Fibroblast of skin of right biceps (primary cell): Measurements from ENCODE around the gene TUFT1.

Source experiments
- DNase-seq: peaks from one replicate; pipeline ENCODE4 v3.0.0-alpha.2; 2013

TUFT1 gene

DNA sequence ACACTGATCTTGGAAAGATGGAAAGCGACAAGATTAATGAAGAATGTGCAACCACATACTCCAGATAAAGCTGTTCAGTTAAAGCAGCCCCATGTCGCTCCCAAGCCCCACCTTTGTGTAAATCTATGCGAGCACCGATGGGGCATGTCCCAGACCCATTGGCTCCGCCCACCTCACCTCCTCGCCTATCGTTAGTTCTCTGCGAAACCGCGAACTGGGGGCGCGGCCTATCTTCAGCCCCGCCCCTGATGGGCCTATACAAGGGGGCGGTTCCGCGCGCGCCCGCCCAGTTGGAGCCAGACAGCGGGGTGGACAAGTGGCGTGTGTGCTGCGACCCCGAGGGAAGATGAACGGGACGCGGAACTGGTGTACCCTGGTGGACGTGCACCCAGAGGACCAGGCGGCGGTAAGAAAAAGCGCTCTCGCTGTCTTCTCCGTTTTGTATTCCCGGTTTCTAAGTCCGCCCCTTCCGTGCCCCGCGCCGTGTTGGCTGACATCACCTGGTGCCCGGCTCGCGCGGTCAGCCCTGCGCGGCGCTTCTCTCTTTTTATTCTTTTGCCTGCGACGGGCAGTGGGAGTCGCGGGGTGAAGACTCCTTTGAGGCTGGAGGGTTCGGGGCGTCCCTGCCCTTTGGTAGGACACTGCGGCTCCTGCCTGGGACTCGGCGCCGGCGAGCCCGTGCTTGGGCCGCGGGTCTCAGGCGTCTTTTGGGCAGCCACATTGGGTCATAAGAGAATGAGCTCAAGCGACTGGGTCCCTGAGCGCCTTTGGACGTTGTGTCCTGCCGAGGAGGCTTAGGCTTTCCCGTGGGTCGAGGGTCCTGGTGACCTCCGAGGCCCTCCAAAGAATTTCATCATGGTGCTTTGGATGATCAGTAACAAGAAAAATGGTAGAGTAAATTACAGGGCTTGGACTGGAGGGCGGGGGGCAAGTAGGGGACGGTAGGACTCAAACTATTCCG is at the start of gene TUFT1:
Gene TUFT1 (plus strand): TSS at position 289 of the 961 bp plus-strand sequence. CDS start 58 bp downstream, at position 347.
- DNase-seq, result peak; percentile 92

DNA sequence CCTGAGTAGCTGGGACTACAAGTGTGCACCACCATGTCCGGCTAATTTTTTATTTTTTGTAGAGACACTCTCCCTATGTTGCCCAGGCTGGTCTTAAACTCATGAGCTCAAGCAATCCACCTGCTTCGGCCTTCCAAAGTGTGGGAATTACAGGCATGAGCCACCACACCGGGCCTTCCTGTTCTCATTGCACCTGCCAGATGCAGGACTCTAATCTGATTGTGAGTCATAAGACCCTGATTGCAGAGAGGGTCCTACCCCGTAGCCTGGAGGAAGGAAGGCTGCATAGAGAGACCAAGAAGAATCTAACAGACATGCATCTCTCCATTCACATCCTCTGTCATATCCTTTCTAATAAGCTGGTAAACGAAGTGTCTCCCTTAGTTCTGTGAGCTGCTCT is 48.5 kb upstream of the TUFT1 start:
- DNase-seq, result no peak

- no peak for DNase-seq
These were observed 48.0 kb upstream of the TUFT1 start for GRCh38 chr1:151492120-151492519.

DNA sequence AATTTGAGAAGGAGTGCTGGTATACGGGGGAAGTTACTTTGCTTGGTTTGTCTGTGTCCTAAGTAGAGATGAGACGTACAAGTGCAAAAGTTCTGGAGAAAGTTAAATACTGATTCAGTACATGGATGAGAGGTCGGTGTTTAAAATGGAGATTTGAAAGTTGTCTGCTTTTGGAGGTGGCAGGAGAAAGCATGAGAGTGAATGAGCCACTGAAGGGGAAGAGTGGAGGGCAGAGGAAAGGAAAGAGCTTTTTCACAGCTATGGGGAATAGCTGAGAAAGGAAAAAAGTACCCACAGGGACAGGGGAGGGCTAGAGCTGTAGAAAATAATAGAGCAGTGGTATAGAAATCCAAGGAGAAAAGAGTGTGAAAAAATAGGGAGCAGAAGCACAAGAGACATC is 47.1 kb upstream of the TUFT1 start:
- no peak for DNase-seq

- DNase-seq, result peak; percentile 84
These were observed 45.3 kb upstream of the TUFT1 start for GRCh38 chr1:151494741-151495281.

DNA sequence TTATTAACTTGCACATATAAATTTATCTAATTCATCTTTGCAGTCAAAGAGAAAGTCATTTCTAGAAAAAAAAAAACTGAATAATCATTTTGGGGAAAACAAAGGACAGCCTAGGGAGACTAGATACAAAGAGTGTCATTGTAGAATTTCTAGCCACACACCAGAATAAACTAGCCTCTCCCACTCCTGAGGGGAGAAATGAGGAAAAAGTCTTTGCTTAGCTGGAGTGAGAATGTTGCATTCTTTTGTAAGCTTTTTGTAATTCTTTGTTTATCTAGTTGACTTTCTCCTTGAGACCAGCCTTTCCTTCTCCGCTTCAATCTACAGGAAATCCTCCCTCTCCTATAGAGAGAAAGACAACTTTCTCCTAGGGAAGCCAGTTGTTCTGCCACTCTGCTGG is 44.8 kb upstream of the TUFT1 start:
- no peak for DNase-seq

DNA sequence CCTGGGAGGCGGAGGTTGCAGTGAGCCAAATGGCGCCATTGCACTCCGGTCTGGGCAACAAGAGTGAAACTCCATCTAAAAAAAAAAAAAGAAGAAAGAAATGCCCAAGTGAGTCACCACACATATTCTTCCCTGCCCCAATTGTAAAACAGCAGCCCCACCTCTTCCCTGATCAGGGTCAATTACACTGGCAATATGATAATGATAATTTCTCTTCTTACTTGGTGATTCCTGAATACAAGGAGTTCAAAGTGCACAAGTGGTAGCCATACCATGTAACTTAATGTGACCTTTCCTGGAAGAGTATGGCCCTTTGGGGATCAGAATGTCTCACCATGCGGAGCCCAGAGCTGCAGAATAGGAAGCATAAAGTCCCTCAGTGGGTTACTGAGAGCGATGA is 40.7 kb upstream of the TUFT1 start:
- DNase-seq, result no peak

DNA sequence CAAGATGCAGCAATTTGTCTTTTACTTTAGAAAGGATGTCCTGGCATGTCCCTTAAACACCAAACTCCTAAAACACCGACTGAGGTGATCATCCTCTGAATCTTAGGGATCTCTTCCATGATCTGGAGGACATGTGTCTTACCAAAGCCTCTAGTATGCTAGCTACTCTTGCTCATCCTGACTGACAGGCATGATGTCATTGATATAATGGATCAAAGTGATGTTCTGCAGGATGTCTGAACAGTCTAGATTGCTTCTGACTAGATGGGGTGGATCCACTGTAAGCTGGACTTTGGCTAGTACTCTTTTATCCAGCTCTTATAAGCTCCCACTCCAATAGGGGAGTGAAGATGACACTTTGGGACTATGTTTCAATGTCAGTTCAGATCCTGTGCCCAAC is 40.2 kb upstream of the TUFT1 start:
- DNase-seq, result no peak

- DNase-seq, result no peak
These were observed 38.6 kb upstream of the TUFT1 start for GRCh38 chr1:151501474-151501873.

DNA sequence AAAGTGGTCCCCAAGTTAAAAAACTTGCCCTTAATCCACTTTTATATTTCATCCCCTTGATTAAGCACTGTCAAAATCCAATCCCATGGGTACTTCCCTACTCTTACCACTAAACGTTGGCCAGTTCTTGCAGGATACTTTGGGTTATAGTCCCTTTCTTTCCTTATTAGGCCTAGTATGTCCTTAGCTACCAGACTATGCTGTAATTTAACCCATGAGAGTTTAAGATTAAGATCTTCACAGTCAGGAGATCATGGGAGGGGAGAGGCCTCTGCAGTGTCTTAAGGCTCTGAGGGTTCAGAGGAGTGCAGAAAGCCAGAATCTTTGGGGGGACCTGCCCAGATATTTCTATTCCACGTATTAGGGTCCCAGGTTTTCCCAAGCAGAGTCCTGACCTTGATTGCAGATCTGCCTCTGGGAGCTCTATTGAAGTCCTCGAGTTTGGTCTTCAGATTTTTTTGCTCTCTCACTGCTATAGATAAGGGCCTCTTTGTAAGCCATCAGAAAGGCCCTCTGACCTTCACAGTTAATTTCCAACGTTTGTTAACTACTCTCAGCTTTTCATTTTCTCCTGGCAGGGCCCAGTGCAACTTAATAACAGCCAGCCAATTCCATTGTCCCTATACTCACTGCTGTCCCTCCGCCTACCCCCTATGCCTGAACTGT is 37.9 kb upstream of the TUFT1 start:
- DNase-seq, result no peak

DNA sequence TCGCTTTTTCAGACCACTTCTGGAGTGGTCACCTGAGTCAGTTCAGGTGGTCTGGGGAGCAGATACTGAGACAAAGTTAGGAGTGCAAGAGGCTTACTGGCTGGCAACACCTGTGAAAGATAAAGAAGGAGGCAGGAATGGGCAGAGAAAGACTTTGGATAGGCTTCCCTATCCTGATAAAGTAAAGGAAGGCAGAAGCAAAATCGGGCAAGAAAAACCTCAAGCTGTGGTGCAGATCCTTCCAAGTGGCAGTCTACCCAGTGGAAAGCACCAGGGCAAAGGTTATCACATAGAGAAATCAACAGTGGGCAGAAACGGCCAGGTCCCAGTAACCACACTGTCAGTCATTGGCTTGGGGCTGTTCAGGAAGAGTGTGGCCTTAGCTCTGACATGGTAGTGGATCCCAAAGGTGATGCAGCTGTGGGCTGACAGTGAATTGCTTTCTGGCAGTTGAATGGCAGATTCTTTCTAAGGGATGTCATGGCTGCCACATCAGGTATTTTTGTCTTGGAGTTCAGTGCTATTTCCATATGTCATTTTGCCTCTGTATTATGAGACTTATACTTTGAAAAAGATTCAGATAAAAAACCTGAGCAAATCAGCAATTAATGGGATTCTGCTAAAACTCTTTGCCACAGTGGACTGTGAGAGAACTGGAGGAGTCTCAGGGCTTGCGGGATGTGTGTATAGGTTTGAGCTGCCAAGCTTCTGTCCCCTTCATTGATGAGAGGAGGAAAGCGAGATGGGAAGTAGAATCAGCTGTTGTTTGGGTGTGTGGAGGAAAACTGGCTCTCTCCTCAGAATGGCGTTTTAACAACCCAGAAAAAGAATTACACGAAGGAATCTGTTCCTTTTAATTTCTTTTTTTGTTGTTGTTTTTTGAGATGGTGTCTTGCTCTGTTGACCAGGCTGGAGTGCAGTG is 37.0 kb upstream of the TUFT1 start:
- no peak for DNase-seq

GRCh38 chr1:151504252-151504651 is 35.9 kb upstream of the TUFT1 start:
- DNase-seq, result no peak

DNA sequence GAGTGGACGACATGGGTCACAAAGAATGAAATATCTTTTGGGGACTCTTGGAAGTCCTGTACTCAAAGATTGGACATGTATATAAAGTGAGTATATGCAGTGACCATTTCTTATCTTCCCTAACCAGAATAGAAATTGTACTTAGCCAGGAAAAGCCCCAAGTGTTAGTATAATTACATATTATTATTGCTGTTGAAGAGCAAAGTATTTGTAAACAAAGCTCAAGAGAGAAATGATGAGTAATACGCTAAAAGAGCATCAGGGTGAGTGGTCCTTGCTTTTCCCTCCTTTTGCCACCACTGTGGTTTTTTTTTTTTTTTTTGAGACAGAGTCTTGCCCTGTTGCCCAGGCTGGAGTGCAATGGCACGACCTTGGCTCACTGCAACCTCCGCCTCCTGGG is 35.4 kb upstream of the TUFT1 start:
- no peak for DNase-seq

- DNase-seq, result no peak
These were observed 31.3 kb upstream of the TUFT1 start for GRCh38 chr1:151508833-151509232.

- DNase-seq, result no peak
These were observed 30.6 kb upstream of the TUFT1 start for GRCh38 chr1:151509350-151510019.

DNA sequence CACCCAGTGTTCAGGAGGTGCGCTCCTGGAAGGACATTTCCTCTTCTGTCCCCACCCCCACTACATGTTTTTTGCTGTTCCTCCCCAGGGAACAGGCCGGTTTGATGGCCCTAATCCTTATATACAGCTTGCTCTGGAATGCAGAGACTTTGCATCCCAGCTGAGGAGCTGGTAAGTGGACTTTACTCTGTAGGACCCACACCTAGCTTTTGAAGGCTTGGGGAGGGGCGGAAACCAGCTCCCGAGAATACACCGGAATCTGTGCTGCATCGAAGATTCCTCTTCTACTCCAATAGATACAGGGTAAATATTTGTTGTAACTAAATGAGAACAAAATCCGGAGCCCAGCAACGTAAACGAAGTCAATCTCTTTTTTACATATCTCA is 30.1 kb upstream of the TUFT1 start:
- no peak for DNase-seq

DNA sequence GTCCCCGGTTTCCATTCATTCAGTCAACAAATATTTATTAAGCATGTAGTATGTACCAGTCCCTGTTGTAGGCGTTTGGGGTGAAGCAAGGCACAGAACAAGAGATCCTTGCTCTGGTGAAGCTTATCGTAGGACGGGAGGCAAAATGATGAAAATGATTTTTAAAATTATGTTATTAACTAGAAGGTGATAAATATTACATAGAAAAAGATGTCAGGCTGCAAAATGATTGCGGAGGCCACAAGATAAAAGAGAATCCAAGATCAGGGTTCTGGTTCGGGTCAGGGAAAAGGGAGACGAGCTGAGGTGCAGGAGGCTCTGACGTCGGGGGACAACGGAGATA is 29.5 kb upstream of the TUFT1 start:
- DNase-seq, result no peak

DNA sequence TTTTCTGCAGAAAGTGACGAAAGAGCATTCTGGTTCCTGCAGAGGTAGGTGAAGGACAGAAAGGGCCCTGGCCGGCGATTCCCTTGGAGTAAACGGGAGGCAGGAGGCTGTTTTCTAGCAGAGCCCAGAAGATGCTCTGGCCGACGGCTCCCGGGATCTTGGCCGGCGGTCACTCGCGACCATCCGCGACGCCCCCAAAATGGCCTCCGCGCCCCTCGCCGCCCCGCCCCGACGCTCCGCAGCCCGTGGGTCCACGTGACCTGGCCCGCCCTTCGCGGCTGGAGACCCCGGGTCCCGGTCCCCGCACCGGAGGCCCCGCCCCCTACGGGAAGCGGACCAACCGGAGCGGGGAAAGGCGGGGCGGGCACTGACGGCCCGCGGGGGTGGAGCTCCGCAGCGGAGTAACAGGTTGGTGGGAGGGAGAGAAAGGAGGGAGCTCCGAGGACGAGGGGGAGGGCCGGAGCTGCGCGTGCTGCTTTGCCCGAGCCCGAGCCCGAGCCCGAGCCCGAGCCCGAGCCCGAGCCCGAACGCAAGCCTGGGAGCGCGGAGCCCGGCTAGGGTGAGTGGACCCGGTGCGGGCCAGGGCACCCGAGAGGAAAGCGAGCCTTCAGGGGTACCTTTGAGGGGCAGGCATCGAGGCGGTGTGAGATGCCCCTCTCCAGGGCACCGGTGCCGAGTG is 29.0 kb upstream of the TUFT1 start, which contains the start of gene CGN:
Gene CGN (plus strand): TSS at position 431 of the 679 bp plus-strand sequence. CDS start 7,133 bp downstream, outside the sequence.
- DNase-seq, result peak; percentile 45

GRCh38 chr1:151511636-151512215 is 28.4 kb upstream of the TUFT1 start:
- no peak for DNase-seq

DNA sequence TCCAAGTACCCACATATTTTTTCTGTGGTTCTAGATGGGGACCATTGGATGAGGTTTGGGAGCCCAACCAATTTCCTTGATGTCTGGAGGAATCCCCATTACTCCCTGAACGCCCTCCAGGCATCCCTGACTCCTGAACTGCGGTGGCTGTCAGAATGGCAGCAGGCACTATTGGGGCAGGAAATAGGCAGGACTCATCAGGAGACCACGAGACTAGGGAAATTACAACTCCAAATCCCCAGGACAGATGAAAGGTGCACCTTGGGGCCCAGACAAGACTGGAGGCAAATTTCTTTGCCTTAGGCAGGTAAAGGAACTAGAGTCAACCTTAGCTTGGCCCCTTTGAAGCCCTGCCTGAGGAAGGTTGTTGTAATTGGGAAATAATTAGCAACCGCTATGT is 27.8 kb upstream of the TUFT1 start:
- no peak for DNase-seq
